DMS153 treated with DMSO at 0.1 percent for 48 hours (cell line): ENCODE measurements around the gene ERMAP.
"Not testable (repeated sequence)": the region's sequence is repeated elsewhere in the genome, so short reads cannot be mapped to it uniquely, and the experiment has no call there.

Source experiments
- DNase-seq: peaks from one replicate; lab custom pipeline; 2025; ENCODE audit not compliant: unreplicated experiment; lab: John Stamatoyannopoulos, UW

ERMAP gene

GRCh38 chr1:42869254-42869653, 52.3 kb downstream of the ERMAP start:
- DNase-seq = not testable (repeated sequence)

- DNase-seq = not testable (repeated sequence)
These were observed 52.8 kb downstream of the ERMAP start for GRCh38 chr1:42869751-42870150.

GRCh38 chr1:42873108-42873507, 56.2 kb downstream of the ERMAP start:
- DNase-seq = not testable (repeated sequence)

GRCh38 chr1:42873670-42874069, 56.7 kb downstream of the ERMAP start:
- DNase-seq = no peak

GRCh38 chr1:42876009-42876408, 59.1 kb downstream of the ERMAP start:
- no peak for DNase-seq

GRCh38 chr1:42877380-42877779, 60.5 kb downstream of the ERMAP start:
- no peak for DNase-seq

- no peak for DNase-seq
These were observed 63.5 kb downstream of the ERMAP start for GRCh38 chr1:42880384-42880783.

GRCh38 chr1:42886046-42886739, 69.3 kb downstream of the ERMAP start:
- no peak for DNase-seq

- DNase-seq = no peak
These were observed 69.9 kb downstream of the ERMAP start for GRCh38 chr1:42886800-42887199.

- no peak for DNase-seq
These were observed 70.4 kb downstream of the ERMAP start for GRCh38 chr1:42887366-42887765.

- DNase-seq = no peak
These were observed 71.2 kb downstream of the ERMAP start for GRCh38 chr1:42888013-42888633.

GRCh38 chr1:42889264-42889663, 72.3 kb downstream of the ERMAP start:
- no peak for DNase-seq

- no peak for DNase-seq
These were observed 74.7 kb downstream of the ERMAP start for GRCh38 chr1:42891465-42892138.
